ENCODE measurements around the gene PDSS1. TPM values are rescaled to one million over a fixed set of nuclear protein-coding genes. Genes with fewer than 3 reads are reported as not detected.
"Not testable (repeated sequence)": the region's sequence is repeated elsewhere in the genome, so short reads cannot be mapped to it uniquely, and the experiment has no call there.

PDSS1 gene, protein sequence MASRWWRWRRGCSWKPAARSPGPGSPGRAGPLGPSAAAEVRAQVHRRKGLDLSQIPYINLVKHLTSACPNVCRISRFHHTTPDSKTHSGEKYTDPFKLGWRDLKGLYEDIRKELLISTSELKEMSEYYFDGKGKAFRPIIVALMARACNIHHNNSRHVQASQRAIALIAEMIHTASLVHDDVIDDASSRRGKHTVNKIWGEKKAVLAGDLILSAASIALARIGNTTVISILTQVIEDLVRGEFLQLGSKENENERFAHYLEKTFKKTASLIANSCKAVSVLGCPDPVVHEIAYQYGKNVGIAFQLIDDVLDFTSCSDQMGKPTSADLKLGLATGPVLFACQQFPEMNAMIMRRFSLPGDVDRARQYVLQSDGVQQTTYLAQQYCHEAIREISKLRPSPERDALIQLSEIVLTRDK
- 22.3 TPM for total RNA-seq

GRCh38 chr10:26697163-26697921, at the start of gene PDSS1:
TSS of gene PDSS1 (plus strand) at chr10:26697701. CDS start at chr10:26697712, 11 bp downstream.
- peak; percentile 80 for DNase-seq

DNA sequence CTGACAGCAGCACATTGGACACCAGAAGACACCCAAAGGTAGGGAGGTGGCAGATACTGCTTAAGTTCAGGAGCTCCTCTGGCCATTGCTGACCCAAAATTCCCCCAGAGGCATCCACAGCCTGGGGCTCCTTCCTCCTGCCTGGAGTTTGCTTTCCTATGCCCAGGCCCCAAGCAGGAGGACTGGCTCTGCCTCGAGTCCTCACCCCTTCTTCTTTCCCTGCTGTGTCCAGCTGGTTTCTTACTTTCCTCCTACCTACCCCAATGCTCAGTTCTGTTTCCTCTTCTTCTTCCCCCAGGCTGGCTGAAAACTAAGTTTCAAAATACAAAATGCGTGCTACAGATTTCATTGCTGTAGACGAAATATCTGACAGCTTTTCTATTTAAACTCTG, 49.3 kb upstream of the PDSS1 start:
- not testable (repeated sequence) for DNase-seq

- DNase-seq, result no peak
Measured at GRCh38 chr10:26650406-26650805, 47.1 kb upstream of the PDSS1 start.

DNA sequence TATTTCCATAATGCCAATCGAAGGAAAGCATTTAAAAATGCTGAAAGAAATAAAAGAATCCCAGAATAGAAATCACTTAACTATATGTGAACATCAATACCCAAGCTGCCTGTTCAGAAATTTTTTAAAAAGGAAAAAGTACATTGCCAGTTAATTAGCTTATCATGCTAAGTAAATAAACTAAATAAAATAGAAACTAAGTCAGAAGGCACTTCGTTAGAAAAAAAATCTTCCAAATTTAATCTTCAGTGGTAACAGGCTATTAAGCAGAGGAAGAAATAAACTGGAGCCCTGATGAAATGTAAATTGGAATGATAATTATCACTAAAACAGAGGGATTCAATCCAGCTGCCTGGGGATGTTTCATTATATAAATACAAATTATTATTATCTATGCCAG, 46.0 kb upstream of the PDSS1 start:
- not testable (repeated sequence) for DNase-seq

DNA sequence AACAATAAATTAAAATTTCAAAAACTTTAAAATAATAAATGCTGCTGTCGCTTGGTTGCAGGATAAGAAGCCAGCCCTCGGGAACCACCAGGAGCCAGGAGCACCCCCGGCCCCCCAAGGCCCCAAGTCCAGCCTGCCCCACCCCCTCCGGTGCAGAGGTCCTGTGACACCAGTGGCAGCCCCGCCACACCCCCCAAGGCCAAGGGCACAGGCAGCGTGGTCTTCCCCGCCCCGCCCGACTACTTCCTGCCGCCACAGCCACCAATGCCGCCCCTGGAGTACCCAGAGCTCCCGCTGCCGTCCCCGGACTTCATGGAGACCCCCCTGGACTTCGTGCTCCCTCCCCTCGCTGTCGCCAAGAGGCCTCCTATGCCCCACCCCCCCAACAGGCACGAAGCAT, 44.5 kb upstream of the PDSS1 start:
- DNase-seq, result no peak

DNA sequence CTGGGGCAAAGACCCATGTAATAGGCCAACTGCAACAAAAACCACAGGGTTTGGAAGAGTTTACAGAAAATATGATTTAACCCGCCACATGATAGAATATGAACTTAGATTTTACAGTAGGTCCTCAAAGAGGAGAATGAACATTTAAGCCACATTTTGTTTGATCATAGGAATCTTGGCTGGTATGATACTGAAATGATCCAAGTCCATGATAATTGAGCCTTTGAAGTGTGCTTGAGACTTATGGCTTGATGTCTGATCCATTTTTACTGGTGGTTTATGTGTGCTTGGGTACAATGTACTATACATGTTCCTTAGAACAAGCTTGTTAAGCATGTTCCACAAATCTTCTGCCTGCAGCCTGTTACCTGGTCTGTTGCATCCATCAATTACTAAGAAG, 41.8 kb upstream of the PDSS1 start:
- DNase-seq, result no peak

- no peak for DNase-seq
Measured at GRCh38 chr10:26662864-26663263, 34.6 kb upstream of the PDSS1 start.

DNA sequence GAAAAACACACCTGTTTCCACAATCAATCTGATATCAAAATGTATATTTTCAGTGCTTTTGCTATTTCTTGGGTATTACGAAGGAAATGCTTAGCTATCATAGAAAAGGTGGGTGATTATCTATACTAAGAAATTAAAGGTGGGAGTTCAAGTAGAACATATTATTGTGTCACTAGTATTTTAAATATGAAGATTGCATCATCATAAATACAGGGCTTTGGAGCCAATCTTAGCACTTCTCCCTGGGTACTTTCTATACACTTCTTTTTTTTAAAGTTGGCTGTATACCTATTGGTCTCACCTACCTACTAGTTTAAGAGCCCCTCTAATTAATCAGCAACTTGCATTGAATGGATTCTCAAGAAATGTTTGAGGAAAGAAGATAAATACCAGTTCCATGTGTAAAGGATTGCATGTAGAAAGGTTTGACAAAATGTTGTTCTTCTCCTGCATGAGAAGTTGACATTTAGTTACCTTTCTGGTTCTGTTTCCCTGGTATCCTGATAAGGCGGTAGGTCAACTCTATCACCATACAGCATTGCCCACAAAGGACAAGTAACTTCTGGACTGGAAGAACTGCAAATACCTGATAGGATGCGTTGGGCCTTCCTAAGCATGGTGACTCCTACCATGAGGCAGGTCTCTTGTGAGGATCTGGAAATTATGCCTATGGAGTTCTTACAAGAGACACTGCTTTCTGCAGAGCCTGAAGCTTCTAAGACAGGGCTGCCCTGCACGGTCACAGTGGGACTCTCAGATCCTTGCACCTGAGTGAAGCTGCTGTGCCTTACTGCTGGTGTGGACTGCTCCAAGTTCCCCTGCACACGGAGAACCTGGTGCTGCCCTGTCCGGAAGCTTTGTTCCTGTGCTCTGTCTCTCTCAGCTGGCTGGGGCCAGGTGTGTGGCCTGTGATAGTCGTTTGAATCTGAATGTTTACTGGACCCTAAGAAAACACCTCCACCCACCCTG, 32.1 kb upstream of the PDSS1 start:
- no peak for DNase-seq

DNA sequence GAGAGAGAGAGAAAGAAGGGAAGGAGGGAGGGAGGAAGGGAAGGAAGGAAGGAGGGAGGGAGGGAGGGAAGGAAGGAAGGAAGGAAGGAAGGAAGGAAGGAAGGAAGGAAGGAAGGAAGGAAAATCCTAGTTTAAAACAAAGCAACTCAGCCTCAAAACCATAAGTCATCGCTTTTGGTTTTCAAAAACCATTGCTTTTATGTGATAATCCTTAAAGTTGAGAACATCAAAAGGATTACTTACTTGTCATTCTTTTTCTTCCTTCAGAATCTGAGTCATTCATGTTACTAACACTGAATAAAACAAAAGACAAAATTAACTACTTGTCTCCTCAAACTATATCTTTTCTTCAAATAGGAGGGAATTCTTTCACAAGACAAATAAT, 21.6 kb upstream of the PDSS1 start:
- DNase-seq, result no peak

DNA sequence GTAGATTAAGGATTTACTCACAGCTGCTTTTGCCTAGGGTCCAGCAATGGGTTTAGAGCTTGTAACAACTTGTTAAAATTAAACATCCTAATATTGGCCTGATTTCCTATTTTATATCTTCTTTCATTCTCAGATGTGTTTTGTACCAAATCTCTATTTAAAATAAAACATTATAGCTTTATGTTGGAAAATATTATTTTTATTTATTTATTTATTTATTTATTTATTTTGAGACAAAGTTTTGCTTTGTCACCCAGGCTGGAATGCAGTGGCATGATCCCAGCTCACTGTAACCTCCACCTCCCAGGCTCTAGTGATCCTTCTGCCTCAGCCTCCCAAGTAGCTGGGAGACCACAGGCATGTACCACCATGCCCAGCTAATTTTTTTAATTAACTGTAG, 17.9 kb upstream of the PDSS1 start:
- DNase-seq, result no peak

GRCh38 chr10:26681076-26681475, 16.4 kb upstream of the PDSS1 start:
- DNase-seq, result no peak

DNA sequence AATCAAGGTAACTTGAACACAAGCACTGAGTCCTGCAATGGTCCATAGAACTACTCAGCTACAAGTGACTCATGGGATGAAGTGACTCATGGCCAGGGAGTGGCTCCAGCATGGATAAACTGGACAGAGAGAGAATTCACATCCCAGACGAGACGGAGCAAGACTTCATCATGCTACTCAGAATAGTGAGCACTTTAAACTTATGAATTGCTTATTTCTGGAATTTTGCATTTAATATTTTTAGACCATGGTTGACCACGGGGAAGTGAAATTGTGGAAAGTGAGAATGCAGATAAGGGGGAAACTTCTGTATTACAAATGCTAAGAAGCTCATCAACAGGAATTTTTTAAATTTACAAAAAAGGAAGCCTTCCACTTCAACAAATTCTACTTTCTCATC, 15.5 kb upstream of the PDSS1 start:
- not testable (repeated sequence) for DNase-seq

DNA sequence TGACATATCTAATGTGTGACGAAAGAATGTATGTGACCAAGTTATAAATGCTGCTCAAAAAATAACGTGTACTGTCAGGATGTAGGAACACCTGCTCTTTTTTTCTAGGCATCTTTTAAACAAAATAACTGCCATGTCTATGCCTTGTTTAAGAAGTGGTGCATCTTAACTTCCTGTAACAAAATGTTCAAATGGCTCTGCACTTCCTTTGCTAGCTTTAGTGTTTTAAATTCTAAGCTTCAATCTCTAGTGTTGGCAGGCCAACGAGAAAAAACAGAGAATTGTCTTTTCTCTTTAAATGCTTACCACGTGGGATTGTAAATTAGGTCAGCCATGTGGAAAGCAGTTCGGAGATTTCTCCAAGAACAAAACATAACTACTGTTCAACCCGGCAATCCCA, 14.6 kb upstream of the PDSS1 start:
- DNase-seq, result no peak

- DNase-seq, result not testable (repeated sequence)
Measured at GRCh38 chr10:26684667-26685264, 12.7 kb upstream of the PDSS1 start.

DNA sequence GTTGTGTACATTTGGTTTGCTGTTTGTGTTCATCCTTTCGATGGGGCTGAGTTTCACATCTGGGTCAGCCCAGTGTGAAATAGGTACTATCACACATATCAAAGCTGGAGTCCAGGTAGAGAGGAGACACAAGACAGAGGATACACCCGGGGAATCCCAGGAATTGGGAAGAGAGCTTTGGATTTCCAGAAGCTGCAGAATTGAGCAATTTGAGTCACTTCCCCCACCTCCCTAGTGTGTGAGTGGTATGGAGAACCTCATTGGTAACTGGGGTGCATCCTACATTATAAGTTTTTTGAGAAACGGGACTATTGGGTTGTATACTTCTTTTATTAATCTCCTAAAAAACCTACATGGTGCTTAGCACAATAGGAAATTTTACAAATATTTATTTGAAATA, 12.1 kb upstream of the PDSS1 start:
- DNase-seq, result no peak

- DNase-seq, result no peak
Measured at GRCh38 chr10:26689399-26689798, 8.1 kb upstream of the PDSS1 start.

DNA sequence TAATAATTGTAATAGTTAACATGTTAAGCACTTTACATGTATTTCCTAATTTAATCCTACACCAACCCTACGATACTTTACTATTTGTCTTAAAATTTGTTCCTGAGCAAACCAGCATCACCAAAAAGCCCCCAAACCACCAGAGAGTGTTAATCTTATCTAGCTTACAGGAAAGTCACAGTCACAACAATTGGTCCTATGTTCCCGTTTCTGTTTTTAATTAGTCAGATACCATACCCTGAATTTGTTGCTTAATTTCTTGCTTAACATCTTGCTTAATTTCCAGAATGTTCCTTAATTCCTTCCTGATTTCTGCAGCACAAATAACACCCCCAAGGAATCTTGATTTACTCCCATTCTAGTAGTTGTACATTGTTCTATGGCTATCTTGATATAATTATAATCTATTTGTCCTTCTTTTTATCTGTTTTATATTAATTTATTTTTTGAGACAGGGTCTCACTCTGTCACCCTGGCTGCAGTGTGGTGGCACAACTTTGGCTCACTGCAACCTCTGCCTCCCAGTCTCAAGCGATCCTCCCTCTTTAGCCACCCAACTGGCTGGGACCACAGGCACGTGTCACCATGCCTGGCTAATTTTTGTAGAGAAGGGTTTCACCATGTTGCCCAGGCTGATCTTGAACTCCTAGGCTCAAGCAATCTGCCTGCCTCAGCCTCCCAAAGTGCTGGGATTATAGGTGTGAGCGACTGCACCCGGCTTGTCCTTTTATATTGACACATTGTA, 6.6 kb upstream of the PDSS1 start:
- DNase-seq, result no peak

DNA sequence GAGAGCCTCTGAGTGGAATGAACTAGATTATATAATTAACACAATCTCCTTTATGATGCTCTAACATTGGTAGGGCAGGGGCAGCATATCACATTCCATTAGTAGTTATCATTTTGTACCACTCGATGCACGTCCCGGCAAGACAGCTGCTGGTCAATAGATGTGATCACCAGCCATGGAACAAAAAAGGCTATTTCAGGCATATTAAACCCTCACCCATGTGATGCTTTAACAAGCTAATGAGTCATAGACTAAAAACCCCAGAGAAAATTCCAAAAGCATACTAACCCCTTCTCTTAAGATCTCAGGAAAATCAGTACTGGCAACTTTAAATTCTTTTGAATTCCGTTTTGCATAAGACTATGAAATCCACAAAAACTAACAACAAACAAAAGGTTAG, 3.0 kb upstream of the PDSS1 start:
- not testable (repeated sequence) for DNase-seq

DNA sequence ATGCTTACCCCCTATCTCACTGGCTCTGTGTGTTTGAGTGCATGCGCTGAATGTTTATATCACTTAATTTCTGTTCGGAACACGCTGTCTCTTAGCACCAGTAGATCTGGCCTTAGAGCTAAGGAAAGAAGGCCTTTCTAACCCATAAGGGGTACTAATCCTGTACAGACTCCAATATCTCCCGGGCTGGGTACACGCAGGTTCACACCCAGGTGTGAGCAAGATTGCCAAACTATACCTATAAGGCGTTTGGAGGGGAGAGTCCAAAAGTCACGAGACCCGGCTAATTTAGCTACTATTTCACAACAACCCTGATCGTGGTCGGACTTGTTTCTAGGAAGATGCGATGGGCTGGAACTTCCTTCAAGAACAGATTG, 727 bp upstream of the PDSS1 start:
- no peak for DNase-seq

DNA sequence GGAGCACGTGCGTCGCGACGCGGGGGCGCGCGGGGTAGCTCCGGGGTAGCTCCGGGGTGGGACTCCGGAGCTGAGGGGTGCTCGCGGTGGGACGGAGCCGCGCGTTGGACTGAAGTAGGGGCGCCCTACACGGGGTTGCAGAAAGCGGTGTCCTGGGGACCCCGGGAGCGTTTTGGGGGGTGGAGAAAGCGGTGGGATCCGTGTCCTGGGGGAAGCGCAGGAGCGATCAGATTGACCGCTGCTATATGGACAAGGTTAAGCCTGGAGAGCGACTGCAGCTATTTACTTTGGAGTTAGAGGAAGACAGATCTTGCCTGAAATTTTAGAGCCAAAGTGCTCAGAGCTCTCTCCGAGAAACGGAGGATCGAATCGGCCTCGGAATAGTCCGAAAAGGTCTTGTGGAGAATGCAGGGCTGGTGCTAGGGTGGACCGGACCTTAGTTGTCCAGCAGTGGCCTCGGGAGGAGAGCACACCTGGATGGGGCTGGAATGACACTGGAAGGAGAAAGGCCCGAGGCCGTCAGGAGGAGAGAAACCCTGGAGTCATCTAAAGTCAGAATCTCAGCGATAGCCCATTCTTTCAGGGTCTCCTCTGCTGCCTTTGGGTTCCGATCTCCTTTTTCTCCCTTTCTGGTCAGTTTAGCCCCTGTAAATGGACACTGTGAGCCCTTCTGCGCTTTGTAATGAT, 564 bp downstream of the PDSS1 start:
- no peak for DNase-seq

GRCh38 chr10:26698909-26699308, 1.4 kb downstream of the PDSS1 start:
- DNase-seq, result no peak
